CD14-positive monocyte (primary cell): ENCODE data around the gene GALNT10. TPM values are rescaled to one million over a fixed set of nuclear protein-coding genes. Genes with fewer than 3 reads are reported as not detected.

Source experiments
- DNase-seq, 3 donors: peaks; one replicate each; pipeline ENCODE4 v3.0.0-alpha.2; 2011 to 2022
- H2AFZ ChIP-seq: 2 replicates; pipeline ENCODE4 v1.6.0; 2012; ENCODE audit warnings: mild to moderate bottlenecking, low read depth, low read length, inconsistent platforms; ENCODE audit not compliant: insufficient read depth, poor library complexity, severe bottlenecking
- H3K27ac ChIP-seq, 2 donors: 1 replicate in 1 of 2; 2 replicates in 1 of 2; pipeline ENCODE4 v1.5.1; 2012 to 2013; ENCODE audit warnings: low read length in 2 of 2, control low read depth in 1 of 2, inconsistent platforms in 1 of 2, low read depth in 1 of 2, mild to moderate bottlenecking in 1 of 2
- H3K27me3 ChIP-seq, 2 donors: one replicate each; pipeline versions ENCODE4 v1.6.0 to v1.6.1; 2011 to 2013; ENCODE audit warnings: low read length in 2 of 2; ENCODE audit not compliant: control insufficient read depth in 2 of 2, insufficient read depth in 2 of 2
- H3K36me3 ChIP-seq, 2 donors: replicated peaks in 1 of 2; 1 replicate in 1 of 2; 2 replicates in 1 of 2; pipeline versions ENCODE4 v1.5.1 to v1.6.1; 2012 to 2013; ENCODE audit warnings: low read length in 2 of 2, control low read depth in 1 of 2, inconsistent platforms in 1 of 2, mild to moderate bottlenecking in 1 of 2; ENCODE audit not compliant: insufficient read depth in 2 of 2, control insufficient read depth in 1 of 2
- H3K4me1 ChIP-seq, 2 donors: 1 replicate in 1 of 2; 2 replicates in 1 of 2; pipeline versions ENCODE4 v1.5.1 to v1.6.1; 2012 to 2013; ENCODE audit warnings: low read length in 2 of 2, control low read depth in 1 of 2, inconsistent platforms in 1 of 2, mild to moderate bottlenecking in 1 of 2, moderate library complexity in 1 of 2; ENCODE audit not compliant: insufficient read depth in 2 of 2, control insufficient read depth in 1 of 2
- H3K4me2 ChIP-seq: replicated peaks from 2 replicates; pipeline ENCODE3; 2012; ENCODE audit warnings: low read length, moderate library complexity, mild to moderate bottlenecking; ENCODE audit not compliant: poor library complexity, severe bottlenecking; ENCODE audit errors: extremely low read depth
- H3K4me3 ChIP-seq, 3 experiments: fragments of 200-600 bp in 1 of 3; sonication (generic) in 1 of 3; replicated peaks in 1 of 3; 1 replicate in 2 of 3; 2 replicates in 1 of 3; pipeline ENCODE4 v1.5.1; 2011 to 2013; ENCODE audit warnings: low read length in 3 of 3, mild to moderate bottlenecking in 3 of 3, control low read depth in 2 of 3, low read depth in 2 of 3, inconsistent platforms in 1 of 3, moderate library complexity in 1 of 3
- H3K79me2 ChIP-seq: 2 replicates; pipeline ENCODE4 v1.6.0; 2012; ENCODE audit warnings: mild to moderate bottlenecking, control low read depth, inconsistent platforms, low read length, moderate library complexity; ENCODE audit not compliant: insufficient read depth
- H3K9ac ChIP-seq: 2 replicates; pipeline ENCODE4 v1.6.0; 2017; ENCODE audit warnings: low read length, mild to moderate bottlenecking; ENCODE audit not compliant: insufficient read depth, poor library complexity, severe bottlenecking
- H3K9me3 ChIP-seq, 2 donors: replicated peaks in 1 of 2; 1 replicate in 1 of 2; 2 replicates in 1 of 2; pipeline versions ENCODE4 v1.5.1 to v1.6.1; 2012 to 2013; ENCODE audit warnings: low read length in 2 of 2, control low read depth in 1 of 2; ENCODE audit not compliant: control insufficient read depth in 1 of 2, insufficient read depth in 1 of 2
- H4K20me1 ChIP-seq: 2 replicates; pipeline ENCODE4 v1.6.0; 2012; ENCODE audit warnings: mild to moderate bottlenecking, low read length, control low read depth, moderate library complexity; ENCODE audit not compliant: insufficient read depth
- H3K27ac Mint-ChIP-seq, 7 donors: one replicate each; pipeline ENCODE4 v1.8.0; 2020; ENCODE audit warnings: mild to moderate bottlenecking in 7 of 7, mixed read lengths in 7 of 7, moderate library complexity in 6 of 7, inconsistent platforms in 2 of 7
- H3K27me3 Mint-ChIP-seq, 3 donors: one replicate each; pipeline ENCODE4 v1.8.0; 2021 to 2022; ENCODE audit warnings: low read depth in 3 of 3, mild to moderate bottlenecking in 3 of 3, mixed read lengths in 3 of 3, moderate library complexity in 3 of 3, inconsistent platforms in 1 of 3
- H3K36me3 Mint-ChIP-seq, 2 donors: one replicate each; pipeline ENCODE4 v1.8.0; 2020; ENCODE audit warnings: mixed read lengths in 2 of 2, inconsistent platforms in 1 of 2, mild to moderate bottlenecking in 1 of 2
- H3K4me1 Mint-ChIP-seq: one replicate; pipeline ENCODE4 v1.8.0; 2020; ENCODE audit warnings: mild to moderate bottlenecking, mixed read lengths
- H3K4me3 Mint-ChIP-seq, 2 donors: one replicate each; pipeline ENCODE4 v1.8.0; 2020; ENCODE audit warnings: mild to moderate bottlenecking in 2 of 2, mixed read lengths in 2 of 2, moderate library complexity in 1 of 2
- H3K9me3 Mint-ChIP-seq, 7 donors: one replicate each; pipeline ENCODE4 v1.8.0; 2020 to 2022; ENCODE audit warnings: mixed read lengths in 7 of 7, mild to moderate bottlenecking in 6 of 7, moderate library complexity in 6 of 7, inconsistent platforms in 2 of 7
- CTCF ChIP-seq: fragments of 200-600 bp; IDR thresholded peaks from one replicate; pipeline ENCODE4 v1.8.0; 2022; ENCODE audit warnings: antibody characterized with exemption, mild to moderate bottlenecking
- WGBS: methylation state at CpG from one replicate; pipeline ENCODE4 v1.1.5; 2013; ENCODE audit warnings: missing lambda C conversion rate; ENCODE audit not compliant: insufficient coverage; 5-methylcytosine and 5-hydroxymethylcytosine counted together
- intact Hi-C, 2 donors: fragments of 100-400 bp; cut with micrococcal nuclease; formaldehyde crosslinking; loops; one replicate each; pipeline versions ENCODE4 v1.15.0 to v1.15.1; 2023
- polyA plus RNA-seq, 3 donors: library from polyadenylated mRNA; depleted of rRNA in 1 of 3; unstranded in 2 of 3; stranded (reverse) in 1 of 3; fragments of 300-500 nt in 2 of 3; fragments of >200 nt in 1 of 3; fragmentation: Illumina TruSeq in 2 of 3; gene quantifications; 1 replicate in 2 of 3; 2 replicates in 1 of 3; pipeline ENCODE4 v1.2.3, GENCODE V29; 2012 to 2021

Gene GALNT10
- polyA plus RNA-seq, 3 donors: 6.2 to 11.6 (median 7.3) TPM

- peaks cover 10% of the 10 kb centered on the region for H4K20me1 ChIP-seq
- H3K27ac Mint-ChIP-seq: peak overlapping the region in 1 of 7 donors; percentile 31
- H3K36me3 Mint-ChIP-seq: peaks cover 5 to 13% of the 10 kb centered on the region in 2 donors
- peaks cover 0 to 3% (median 0%) of the 10 kb centered on the region in 7 donors for H3K9me3 Mint-ChIP-seq
- H3K9ac ChIP-seq: no peak overlapping the region
- no peaks in the 10 kb centered on the region for H3K27me3 ChIP-seq
- no peak overlapping the region for H2AFZ ChIP-seq
- no peak for DNase-seq
- no peak overlapping the region for H3K4me3 ChIP-seq
- H3K36me3 ChIP-seq: no peaks in the 10 kb centered on the region
- H3K4me3 Mint-ChIP-seq: no peak overlapping the region
- H3K9me3 ChIP-seq: no peaks in the 10 kb centered on the region
- H3K27me3 Mint-ChIP-seq: peaks cover 0 to 2% (median 0%) of the 10 kb centered on the region in 3 donors
- H3K4me2 ChIP-seq: no peak overlapping the region
- no peaks in the 10 kb centered on the region for H3K79me2 ChIP-seq
- H3K4me1 Mint-ChIP-seq: no peaks in the 10 kb centered on the region
- WGBS: no CpG with 5 or more reads among the region's 2 CpGs
- no peak overlapping the region for H3K27ac ChIP-seq
- TF ChIP-seq CTCF: no peak
- no peaks in the 10 kb centered on the region for H3K4me1 ChIP-seq
- intact Hi-C loops: no loop called here
These were observed 63.3 kb downstream of the GALNT10 start for GRCh38 chr5:154253807-154254206.

GRCh38 chr5:154254896-154255295, 64.4 kb downstream of the GALNT10 start:
- no peaks in the 10 kb centered on the region for H3K36me3 ChIP-seq
- peaks cover 5 to 13% of the 10 kb centered on the region in 2 donors for H3K36me3 Mint-ChIP-seq
- no peak overlapping the region for H3K27ac ChIP-seq
- WGBS: 100% methylated on average over 1 of the region's 2 CpGs
- H4K20me1 ChIP-seq: peaks cover 7% of the 10 kb centered on the region
- intact Hi-C loops: no loop called here
- no peaks in the 10 kb centered on the region for H3K9me3 ChIP-seq
- H3K27me3 ChIP-seq: no peaks in the 10 kb centered on the region
- H2AFZ ChIP-seq: no peak overlapping the region
- H3K9ac ChIP-seq: no peak overlapping the region
- H3K4me1 ChIP-seq: no peaks in the 10 kb centered on the region
- H3K4me3 Mint-ChIP-seq: no peak overlapping the region
- no peak overlapping the region for H3K27ac Mint-ChIP-seq
- H3K9me3 Mint-ChIP-seq: peaks cover 0 to 3% (median 0%) of the 10 kb centered on the region in 7 donors
- no peak for TF ChIP-seq CTCF
- no peak for DNase-seq
- H3K27me3 Mint-ChIP-seq: no peaks in the 10 kb centered on the region
- no peak overlapping the region for H3K4me2 ChIP-seq
- no peaks in the 10 kb centered on the region for H3K4me1 Mint-ChIP-seq
- no peak overlapping the region for H3K4me3 ChIP-seq
- no peaks in the 10 kb centered on the region for H3K79me2 ChIP-seq
